Stimulated activated CD4-positive, alpha-beta T cell treated with anti-CD3 and anti-CD28 coated beads, Interleukin-4, amount 100 ng/mL, for 1 hour (primary cell): ENCODE results near the gene WDR59.
"Not testable (repeated sequence)": the region's sequence is repeated elsewhere in the genome, so short reads cannot be mapped to it uniquely, and the experiment has no call there.

ENCODE experiments used
- DNase-seq: peaks from one replicate; pipeline ENCODE4 v3.0.0-alpha.2; 2020

WDR59 gene

GRCh38 chr16:74975591-74975990 is 9.3 kb downstream of the WDR59 start:
- DNase-seq = no peak

- no peak for DNase-seq
Measured at GRCh38 chr16:74973304-74973703, 11.6 kb downstream of the WDR59 start.

- no peak for DNase-seq
Measured at GRCh38 chr16:74954763-74955162, 30.2 kb downstream of the WDR59 start.

GRCh38 chr16:74951681-74952080 is 33.2 kb downstream of the WDR59 start:
- no peak for DNase-seq

- DNase-seq = no peak
Measured at GRCh38 chr16:74951206-74951605, 33.7 kb downstream of the WDR59 start.

GRCh38 chr16:74950511-74950910 is 34.4 kb downstream of the WDR59 start:
- DNase-seq = no peak

GRCh38 chr16:74949309-74949708 is 35.6 kb downstream of the WDR59 start:
- DNase-seq = no peak

- DNase-seq = no peak
Measured at GRCh38 chr16:74944466-74944865, 40.5 kb downstream of the WDR59 start.

GRCh38 chr16:74942977-74943918 is 41.7 kb downstream of the WDR59 start:
- no peak for DNase-seq

- no peak for DNase-seq
Measured at GRCh38 chr16:74942566-74942965, 42.4 kb downstream of the WDR59 start.

- DNase-seq = no peak
Measured at GRCh38 chr16:74939688-74940087, 45.2 kb downstream of the WDR59 start.

GRCh38 chr16:74936902-74937560 is 47.9 kb downstream of the WDR59 start:
- no peak for DNase-seq

- DNase-seq = no peak
Measured at GRCh38 chr16:74931445-74931844, 53.5 kb downstream of the WDR59 start.

GRCh38 chr16:74929636-74930035 is 55.3 kb downstream of the WDR59 start:
- no peak for DNase-seq

GRCh38 chr16:74926805-74927204 is 58.1 kb downstream of the WDR59 start:
- no peak for DNase-seq

- no peak for DNase-seq
Measured at GRCh38 chr16:74923766-74924460, 61.0 kb downstream of the WDR59 start.

- no peak for DNase-seq
Measured at GRCh38 chr16:74922150-74923138, 62.5 kb downstream of the WDR59 start.

GRCh38 chr16:74921051-74921450 is 63.9 kb downstream of the WDR59 start:
- DNase-seq = no peak

- DNase-seq = no peak
Measured at GRCh38 chr16:74909665-74910064, 75.3 kb downstream of the WDR59 start.

GRCh38 chr16:74908759-74909158 is 76.2 kb downstream of the WDR59 start:
- not testable (repeated sequence) for DNase-seq

GRCh38 chr16:74903901-74904678 is 80.8 kb downstream of the WDR59 start:
- DNase-seq = no peak
